Caco-2 (cell line): ENCODE data around the gene ARHGEF7. TPM values are rescaled to one million over a fixed set of nuclear protein-coding genes. Genes with fewer than 3 reads are reported as not detected.

ENCODE experiments used
- BruUV-seq: library from RNA; stranded (reverse); fragments of 400-500 nt; replicated peaks from 2 replicates; lab custom pipeline; 2021; lab: Mats Ljungman, UMichigan
- CTCF ChIA-PET: fragments of 300-600 bp; sonication (Branson Sonifier 250); formaldehyde crosslinking; loops from one replicate; lab custom pipeline; 2022; ENCODE audit warnings: antibody characterized with exemption; lab: Charles Lee
- POLR2A ChIA-PET: fragments of 300-600 bp; sonication (Branson Sonifier 250); formaldehyde crosslinking; loops from one replicate; lab custom pipeline; 2022; ENCODE audit warnings: antibody characterized with exemption; lab: Charles Lee
- DNase-seq, 2 experiments: peaks; one replicate each; pipeline versions ENCODE4 v3.0.0 to v3.0.0-alpha.2; 2020 to 2022
- H3K27me3 ChIP-seq: replicated peaks from 2 replicates; pipeline ENCODE4 v1.6.0; 2011; ENCODE audit warnings: low read length; ENCODE audit not compliant: control insufficient read depth, insufficient read depth
- H3K36me3 ChIP-seq: 2 replicates; pipeline ENCODE4 v1.5.1; 2011; ENCODE audit warnings: low read length; ENCODE audit not compliant: control insufficient read depth, insufficient read depth
- H3K4me1 ChIP-seq: fragments of 250-450 bp; sonication (Bioruptor Pico); 2 replicates; pipeline ENCODE4 v1.5.1; 2020; ENCODE audit warnings: mild to moderate bottlenecking
- H3K4me3 ChIP-seq: 2 replicates; pipeline ENCODE4 v1.5.1; 2011; ENCODE audit warnings: low read depth, mild to moderate bottlenecking, control low read depth, low read length
- H3K9me3 ChIP-seq: fragments of 250-450 bp; sonication (Bioruptor Pico); 2 replicates; pipeline ENCODE4 v1.5.1; 2020; ENCODE audit warnings: mild to moderate bottlenecking, moderate library complexity
- H3K27ac Mint-ChIP-seq: one replicate; pipeline ENCODE4 v1.8.0; 2022; ENCODE audit warnings: mixed read lengths; ENCODE audit not compliant: unreplicated experiment
- H3K27me3 Mint-ChIP-seq: one replicate; pipeline ENCODE4 v1.8.0; 2022; ENCODE audit warnings: mixed read lengths; ENCODE audit not compliant: insufficient read depth, unreplicated experiment
- H3K36me3 Mint-ChIP-seq: one replicate; pipeline ENCODE4 v1.8.0; 2022; ENCODE audit warnings: mild to moderate bottlenecking, mixed read lengths; ENCODE audit not compliant: insufficient read depth, unreplicated experiment
- H3K4me1 Mint-ChIP-seq: one replicate; pipeline ENCODE4 v1.8.0; 2022; ENCODE audit warnings: low read depth, mixed read lengths; ENCODE audit not compliant: unreplicated experiment
- H3K4me3 Mint-ChIP-seq: one replicate; pipeline ENCODE4 v1.8.0; 2022; ENCODE audit warnings: mild to moderate bottlenecking, moderate library complexity, mixed read lengths; ENCODE audit not compliant: unreplicated experiment
- H3K9me3 Mint-ChIP-seq: one replicate; pipeline ENCODE4 v1.8.0; 2022; ENCODE audit warnings: mixed read lengths; ENCODE audit not compliant: unreplicated experiment
- CTCF ChIP-seq, 2 experiments: fragments of 200-600 bp in 1 of 2; IDR thresholded peaks; 1 replicate in 1 of 2; 2 replicates in 1 of 2; pipeline versions ENCODE4 v1.5.1 to v1.8.0; 2011 to 2022; ENCODE audit warnings: antibody characterized with exemption in 1 of 2, control low read depth in 1 of 2, inconsistent platforms in 1 of 2, low read depth in 1 of 2, low read length in 1 of 2, mild to moderate bottlenecking in 1 of 2, moderate library complexity in 1 of 2; ENCODE audit not compliant: insufficient read depth in 1 of 2, severe bottlenecking in 1 of 2, unreplicated experiment in 1 of 2
- intact Hi-C: fragments of 100-400 bp; cut with micrococcal nuclease; formaldehyde crosslinking; loops from one replicate; pipeline ENCODE4 v1.10.0; 2022; ENCODE audit not compliant: unreplicated experiment
- total RNA-seq: library from RNA; stranded (reverse); gene quantifications from 2 replicates; pipeline ENCODE4 v1.2.3, GENCODE V29; 2022

ARHGEF7 gene
- total RNA-seq, 1 experiment from 2014 or later, result 60.5 TPM

- Histone ChIP-seq H3K27me3 (peaks cover 2% of the 10 kb centered on the region; the same call in 1 of the 2 replicates), H3K4me1 (peaks cover 4% of the 10 kb centered on the region; the same call in 1 of the 2 replicates), H3K36me3 (no peaks in the 10 kb centered on the region), H3K4me3 (no peak overlapping the region), H3K9me3 (no peaks in the 10 kb centered on the region)
- intact Hi-C loops, result no loop called here
- ChIA-PET POLR2A (no interaction called here), CTCF (no interaction called here)
- H3K36me3 Mint-ChIP-seq, result no peaks in the 10 kb centered on the region
- H3K27ac Mint-ChIP-seq, result no peak overlapping the region
- peaks cover 32% of the 10 kb centered on the region for H3K27me3 Mint-ChIP-seq
- no TSS peak for BruUV-seq
- TF ChIP-seq CTCF (IDR thresholded peaks at IDR 0.05; ENCODE audit: insufficient read depth in 1 of 2, low read depth in 1 of 2, low read length in 1 of 2, severe bottlenecking in 1 of 2, unreplicated experiment in 1 of 2), result no peak
- H3K4me3 Mint-ChIP-seq, result no peak overlapping the region
- H3K4me1 Mint-ChIP-seq, result no peaks in the 10 kb centered on the region
- no peak for DNase-seq
- no peaks in the 10 kb centered on the region for H3K9me3 Mint-ChIP-seq
Measured at GRCh38 chr13:111119966-111120365, 4.9 kb downstream of the ARHGEF7 start.

GRCh38 chr13:111120422-111120821 lies 5.3 kb downstream of the ARHGEF7 start:
- peaks cover 2% of the 10 kb centered on the region; the same call in 1 of the 2 replicates for H3K27me3 ChIP-seq
- Mint-ChIP-seq H3K4me3 (no peak overlapping the region), H3K9me3 (no peaks in the 10 kb centered on the region), H3K27ac (no peak overlapping the region), H3K4me1 (no peaks in the 10 kb centered on the region), H3K27me3 (peaks cover 32% of the 10 kb centered on the region), H3K36me3 (no peaks in the 10 kb centered on the region)
- H3K4me1 ChIP-seq, result peaks cover 4% of the 10 kb centered on the region; the same call in 1 of the 2 replicates
- no peak overlapping the region for H3K4me3 ChIP-seq
- ChIA-PET POLR2A (no interaction called here), CTCF (no interaction called here)
- H3K9me3 ChIP-seq, result no peaks in the 10 kb centered on the region
- no peak for DNase-seq
- intact Hi-C loops, result no loop called here
- H3K36me3 ChIP-seq, result no peaks in the 10 kb centered on the region
- no peak for TF ChIP-seq CTCF (IDR thresholded peaks at IDR 0.05; ENCODE audit: insufficient read depth in 1 of 2, low read depth in 1 of 2, low read length in 1 of 2, severe bottlenecking in 1 of 2, unreplicated experiment in 1 of 2)
- BruUV-seq, result no TSS peak

- CTCF ChIA-PET, result no interaction called here
- intact Hi-C loops, result no loop called here
- H3K4me3 Mint-ChIP-seq, result no peak overlapping the region
- no peak for DNase-seq
- no peaks in the 10 kb centered on the region for H3K36me3 Mint-ChIP-seq
- Histone ChIP-seq H3K27me3 (peaks cover 1% of the 10 kb centered on the region; the same call in 1 of the 2 replicates), H3K9me3 (no peaks in the 10 kb centered on the region), H3K4me1 (peaks cover 3% of the 10 kb centered on the region; the same call in 1 of the 2 replicates), H3K4me3 (no peak overlapping the region), H3K36me3 (no peaks in the 10 kb centered on the region)
- POLR2A ChIA-PET, result no interaction called here
- TF ChIP-seq CTCF (IDR thresholded peaks at IDR 0.05; ENCODE audit: insufficient read depth in 1 of 2, low read depth in 1 of 2, low read length in 1 of 2, severe bottlenecking in 1 of 2, unreplicated experiment in 1 of 2), result no peak
- H3K4me1 Mint-ChIP-seq, result no peaks in the 10 kb centered on the region
- no peaks in the 10 kb centered on the region for H3K9me3 Mint-ChIP-seq
- peaks cover 31% of the 10 kb centered on the region for H3K27me3 Mint-ChIP-seq
- H3K27ac Mint-ChIP-seq, result no peak overlapping the region
- no TSS peak for BruUV-seq
Measured at GRCh38 chr13:111120913-111121312, 5.8 kb downstream of the ARHGEF7 start.
